ENCODE results near the gene TSPYL1. TPM values are rescaled to one million over a fixed set of nuclear protein-coding genes. Genes with fewer than 3 reads are reported as not detected.
"Not testable (repeated sequence)": the region's sequence is repeated elsewhere in the genome, so short reads cannot be mapped to it uniquely, and the experiment has no call there.

Gene TSPYL1
- 61.4 and 81.3 TPM in 2 replicates for total RNA-seq (2014; rRNA removed; shearing (Covaris generic); ENCODE audit: low replicate concordance)

DNA sequence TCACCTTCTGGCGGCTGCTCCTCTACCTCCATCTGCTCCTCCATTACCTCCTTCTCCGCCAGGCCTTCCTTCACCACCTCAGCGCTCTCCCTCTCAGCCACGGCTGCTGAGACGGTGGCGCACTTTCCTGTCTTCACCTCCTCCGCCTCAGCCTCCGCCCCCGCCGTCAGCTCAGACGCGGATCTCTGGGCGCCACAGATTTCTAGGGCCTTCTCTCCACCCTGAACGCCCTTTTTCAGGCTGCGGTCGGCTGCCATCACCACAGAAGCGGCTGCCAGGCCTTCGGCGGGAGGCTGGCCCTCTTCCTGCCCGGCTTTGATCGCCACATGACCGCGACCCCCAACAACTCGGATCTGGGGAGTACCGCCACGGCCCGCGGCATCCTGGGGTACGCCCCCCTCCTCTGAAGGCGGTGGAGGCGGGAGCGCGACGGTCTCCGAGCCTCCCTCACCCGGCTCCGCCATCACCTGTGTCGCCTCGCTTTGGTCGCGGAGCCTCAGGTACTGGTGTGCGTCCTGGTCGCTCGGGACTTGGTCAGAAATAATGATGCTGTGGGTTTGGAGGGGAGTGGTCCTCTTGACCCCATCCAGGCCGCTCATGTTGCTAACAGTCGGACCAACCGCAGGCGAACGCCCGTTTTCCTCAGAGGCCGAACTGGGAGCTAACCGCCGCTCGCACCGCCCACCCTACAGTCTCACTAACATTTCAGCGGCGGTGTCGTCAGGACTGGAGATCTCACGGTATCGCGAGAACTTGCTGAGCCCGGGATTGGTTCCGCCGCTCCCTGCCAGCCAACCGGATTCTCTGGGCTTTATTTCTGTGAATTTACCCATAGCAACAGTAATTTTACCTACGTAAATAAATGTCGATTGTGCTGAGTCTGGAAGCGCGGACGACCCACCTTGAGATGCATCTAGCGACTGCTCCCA is at the start of gene TSPYL1:
Gene TSPYL1 (minus strand): TSS at position 699 of the 929 bp plus-strand sequence. CDS start 100 bp downstream, at position 599.
- peaks cover 29% of the 10 kb centered on the region for H3K36me3 ChIP-seq
- DNase-seq, result peak; percentile 94
- no peaks in the 10 kb centered on the region for H3K9me3 ChIP-seq
- no peaks in the 10 kb centered on the region for H3K27me3 ChIP-seq
- H3K4me3 ChIP-seq, result peak within 1 kb of the TSS; percentile 91

DNA sequence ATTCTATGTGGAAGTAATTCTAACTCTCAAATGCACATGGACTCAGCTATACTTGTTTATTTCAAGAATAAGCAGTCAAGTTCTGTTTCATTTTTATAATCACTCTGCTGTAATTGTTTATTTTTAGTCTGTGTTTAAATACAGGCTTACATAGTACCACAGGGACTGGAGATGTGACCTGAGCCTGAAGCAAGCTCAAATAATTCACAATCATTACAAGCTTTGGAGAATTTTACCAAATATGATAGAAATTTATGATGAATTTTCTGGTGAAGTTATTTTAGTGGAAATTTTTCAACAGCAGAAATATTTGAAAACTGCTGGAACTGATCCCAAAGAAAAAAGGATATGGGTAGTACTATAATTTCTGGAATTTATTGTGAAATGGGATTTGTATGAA is 49.4 kb upstream of the TSPYL1 start:
- DNase-seq, result no peak

DNA sequence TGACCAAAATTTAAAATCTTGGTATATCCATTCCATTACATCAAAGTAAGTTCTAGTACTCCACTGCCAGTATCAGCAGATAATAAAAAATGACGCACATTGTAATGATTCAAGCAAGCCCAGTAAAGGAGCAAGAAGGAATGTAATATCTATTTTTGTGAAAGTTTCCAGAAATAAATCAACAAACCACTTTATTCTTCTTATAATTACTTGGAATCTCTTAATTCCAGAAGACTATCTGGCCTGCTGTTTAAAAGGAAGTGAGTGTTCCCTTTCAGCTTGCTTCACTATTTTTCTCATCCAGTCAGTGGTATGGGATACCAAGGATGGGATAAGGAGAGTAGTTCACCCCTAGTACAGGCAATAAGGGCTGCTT is 48.8 kb upstream of the TSPYL1 start:
- Histone ChIP-seq H3K36me3 (no peaks in the 10 kb centered on the region), H3K4me3 (no peak overlapping the region), H3K27me3 (no peaks in the 10 kb centered on the region), H3K9me3 (no peaks in the 10 kb centered on the region)
- no peak for DNase-seq

More for the DNA sequence above, 49.4 kb upstream of the TSPYL1 start:
- H3K27me3 ChIP-seq, result no peaks in the 10 kb centered on the region
- no peak overlapping the region for H3K4me3 ChIP-seq
- H3K9me3 ChIP-seq, result no peaks in the 10 kb centered on the region; the same call in 1 of the 2 replicates
- no peaks in the 10 kb centered on the region for H3K36me3 ChIP-seq

DNA sequence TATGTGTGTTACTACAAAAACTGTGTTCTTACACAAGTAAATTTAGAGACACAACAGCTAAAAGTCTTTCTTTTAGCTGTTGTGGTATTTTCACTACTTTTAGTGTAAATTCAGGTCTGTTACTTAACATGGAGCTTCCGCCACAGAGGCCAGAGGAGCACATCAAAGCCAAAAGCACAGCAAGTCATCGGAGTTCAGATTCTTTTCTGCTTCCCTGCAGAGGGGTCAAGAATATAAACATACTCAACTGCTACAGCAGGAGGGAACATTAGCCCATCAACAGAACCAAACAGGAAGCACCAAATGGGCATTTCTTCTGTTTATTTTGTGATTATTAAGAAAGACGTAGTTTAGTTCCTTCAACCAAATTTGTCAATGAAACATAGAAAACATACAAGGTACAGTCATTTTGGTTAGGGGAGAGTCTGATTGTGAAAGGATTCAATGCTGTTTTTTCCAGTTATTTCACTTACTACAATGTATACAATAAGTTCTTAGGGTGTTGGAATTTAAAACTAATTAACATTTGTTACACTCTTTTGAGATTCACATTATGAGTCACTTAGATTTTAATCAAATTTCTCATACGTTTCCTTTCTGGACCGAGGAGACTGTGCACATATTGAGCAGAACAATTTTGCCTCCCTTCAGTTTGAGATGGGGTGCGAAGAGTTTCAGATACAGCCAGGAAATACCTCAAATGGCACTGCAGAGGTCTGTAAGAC is 48.2 kb upstream of the TSPYL1 start:
- Histone ChIP-seq H3K4me3 (no peak overlapping the region), H3K36me3 (no peaks in the 10 kb centered on the region), H3K9me3 (no peaks in the 10 kb centered on the region), H3K27me3 (no peaks in the 10 kb centered on the region)
- DNase-seq, result no peak

DNA sequence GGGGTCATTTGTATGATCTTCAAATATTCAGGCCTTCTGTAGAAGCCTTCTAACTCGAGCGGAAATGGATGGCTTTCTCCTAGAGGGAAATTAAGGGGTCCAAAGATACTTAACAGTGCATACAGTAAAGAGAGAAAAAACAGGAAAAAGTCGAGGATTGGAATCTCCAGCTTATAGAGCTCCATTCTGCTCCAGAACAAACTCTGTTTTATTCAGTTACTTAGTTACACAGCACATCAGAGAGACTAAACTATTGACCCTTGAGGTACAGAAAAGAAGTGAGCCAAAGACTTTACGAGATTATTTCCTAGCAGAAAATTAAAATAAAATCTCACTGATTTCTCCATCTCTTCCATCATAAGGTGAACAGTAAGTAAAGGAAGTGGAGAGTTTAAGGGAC is 47.3 kb upstream of the TSPYL1 start:
- Histone ChIP-seq H3K36me3 (no peaks in the 10 kb centered on the region), H3K9me3 (no peaks in the 10 kb centered on the region), H3K27me3 (no peaks in the 10 kb centered on the region), H3K4me3 (no peak overlapping the region)
- DNase-seq, result no peak

DNA sequence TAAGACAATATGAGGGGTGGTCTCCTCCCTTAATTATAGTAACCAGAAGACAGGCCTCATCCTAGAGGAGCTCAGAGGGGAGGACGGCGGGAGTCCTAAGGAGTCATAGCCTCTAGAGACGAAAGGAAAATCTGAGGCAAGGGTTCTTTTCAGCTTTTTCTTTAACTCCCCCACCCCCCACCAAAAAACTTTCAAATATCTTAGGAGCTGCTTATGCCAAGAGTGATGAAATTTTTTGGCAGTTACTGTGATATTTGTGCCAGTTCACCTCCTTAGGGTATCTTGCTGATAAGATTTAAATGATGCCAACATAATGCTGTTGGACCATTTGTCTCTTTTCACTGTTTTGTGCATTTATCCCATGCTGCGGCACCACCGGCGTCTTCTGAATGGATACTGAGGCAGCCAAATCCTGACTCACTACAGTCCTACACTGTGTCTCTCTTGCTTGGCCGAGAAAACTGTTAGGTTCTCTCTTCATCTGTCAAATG is 46.5 kb upstream of the TSPYL1 start:
- H3K27me3 ChIP-seq, result no peaks in the 10 kb centered on the region

DNA sequence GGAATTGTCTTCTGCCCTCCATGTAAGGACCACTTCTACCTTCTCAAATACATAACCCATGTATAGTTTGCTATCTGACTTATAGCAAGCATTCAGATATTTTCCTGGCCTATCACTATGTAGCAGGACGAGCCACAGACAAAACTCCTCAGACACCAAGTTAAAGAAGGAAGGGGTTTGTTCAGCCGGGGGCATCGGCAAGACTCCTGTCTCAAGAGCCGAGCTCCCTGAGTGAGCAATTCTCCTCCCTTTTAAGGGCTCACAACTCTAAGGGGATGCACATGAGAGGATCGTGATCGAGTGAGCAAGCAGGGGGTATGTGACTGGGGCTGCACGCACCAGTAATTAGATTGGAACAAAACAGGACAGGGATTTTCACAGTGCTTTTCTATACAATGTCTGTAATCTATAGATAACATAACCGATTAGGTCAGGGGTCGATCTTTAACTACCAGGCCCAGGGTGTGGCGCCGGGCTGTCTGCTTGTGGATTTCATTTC is 46.0 kb upstream of the TSPYL1 start:
- not testable (repeated sequence) for H3K27me3 ChIP-seq, H3K4me3 ChIP-seq, H3K9me3 ChIP-seq, H3K36me3 ChIP-seq, DNase-seq

More for the DNA sequence above, 46.5 kb upstream of the TSPYL1 start:
- Histone ChIP-seq H3K36me3 (no peaks in the 10 kb centered on the region), H3K9me3 (no peaks in the 10 kb centered on the region), H3K4me3 (no peak overlapping the region)
- DNase-seq, result no peak

DNA sequence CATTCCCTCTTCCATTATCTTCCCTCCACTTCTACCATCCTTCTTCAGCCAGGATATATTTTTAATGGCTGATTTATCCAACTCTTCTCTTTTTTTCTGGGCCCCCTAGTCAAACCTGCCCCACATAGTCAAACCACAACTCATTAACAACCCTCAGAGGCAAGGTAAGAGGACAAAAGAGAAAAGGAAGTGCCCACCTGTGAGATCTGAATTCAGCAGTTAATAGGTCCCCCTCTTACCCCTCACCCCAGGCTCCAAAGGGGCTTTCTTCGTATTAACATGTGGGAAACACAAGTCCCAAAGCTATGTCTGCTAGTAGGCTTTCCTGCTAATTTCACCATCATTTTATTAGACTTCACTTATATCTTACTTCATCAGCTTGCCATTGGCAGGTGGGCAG is 44.1 kb upstream of the TSPYL1 start:
- no peak overlapping the region for H3K4me3 ChIP-seq
- H3K36me3 ChIP-seq, result no peaks in the 10 kb centered on the region
- no peaks in the 10 kb centered on the region for H3K27me3 ChIP-seq
- DNase-seq, result no peak
- no peaks in the 10 kb centered on the region for H3K9me3 ChIP-seq

DNA sequence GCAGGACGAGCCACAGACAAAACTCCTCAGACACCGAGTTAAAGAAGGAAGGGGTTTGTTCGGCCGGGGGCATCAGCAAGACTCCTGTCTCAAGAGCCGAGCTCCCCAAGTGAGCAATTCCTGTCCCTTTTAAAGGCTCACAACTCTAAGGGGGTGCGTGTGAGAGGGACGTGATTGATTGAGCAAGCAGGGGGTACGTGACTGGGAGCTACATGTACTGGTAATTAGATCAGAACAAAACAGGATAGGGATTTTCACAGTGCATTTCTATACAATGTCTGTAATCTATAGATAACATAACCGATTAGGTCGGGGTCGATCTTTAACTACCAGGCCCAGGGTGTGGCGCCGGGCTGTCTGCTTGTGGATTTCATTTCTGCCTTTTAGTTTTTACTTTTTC is 42.2 kb upstream of the TSPYL1 start:
- not testable (repeated sequence) for DNase-seq, H3K36me3 ChIP-seq, H3K27me3 ChIP-seq

DNA sequence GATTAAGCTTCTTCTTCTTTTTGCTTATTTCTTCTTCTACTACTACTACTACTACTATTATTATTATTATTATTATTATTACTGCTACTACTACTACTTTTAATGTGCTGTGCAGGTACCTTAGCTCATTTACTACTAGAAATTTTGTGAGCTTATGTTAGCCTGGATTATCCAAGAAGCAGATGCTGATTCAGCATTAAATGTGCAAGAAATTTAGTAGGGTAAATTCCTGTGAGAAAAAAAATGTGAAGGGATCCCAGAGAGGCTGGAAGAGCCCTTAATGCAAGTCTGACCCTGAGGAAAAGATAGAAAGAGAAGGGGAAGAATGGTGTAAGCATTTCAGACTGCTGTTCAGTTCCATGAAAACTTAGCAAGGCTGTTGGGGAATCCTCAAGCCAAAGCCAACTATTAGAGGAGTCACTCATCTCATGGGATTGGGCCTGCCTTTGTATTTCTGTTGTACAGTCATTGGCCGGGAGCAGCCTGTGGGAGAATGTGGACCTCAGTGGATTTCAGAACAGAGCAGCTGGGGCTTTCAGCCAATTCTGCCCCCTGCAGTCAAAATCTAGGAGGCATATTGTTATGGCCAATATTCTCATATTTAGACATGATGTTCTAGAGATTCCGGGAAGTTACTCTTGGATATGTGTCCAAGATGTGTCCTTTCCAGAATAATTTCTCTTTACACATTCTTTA is 37.2 kb upstream of the TSPYL1 start:
- no peak overlapping the region for H3K4me3 ChIP-seq
- H3K9me3 ChIP-seq, result no peaks in the 10 kb centered on the region
- no peaks in the 10 kb centered on the region for H3K36me3 ChIP-seq
- no peaks in the 10 kb centered on the region for H3K27me3 ChIP-seq
- DNase-seq, result no peak

More for the DNA sequence above, 42.2 kb upstream of the TSPYL1 start:
- H3K4me3 ChIP-seq, H3K9me3 ChIP-seq: not testable (repeated sequence)

DNA sequence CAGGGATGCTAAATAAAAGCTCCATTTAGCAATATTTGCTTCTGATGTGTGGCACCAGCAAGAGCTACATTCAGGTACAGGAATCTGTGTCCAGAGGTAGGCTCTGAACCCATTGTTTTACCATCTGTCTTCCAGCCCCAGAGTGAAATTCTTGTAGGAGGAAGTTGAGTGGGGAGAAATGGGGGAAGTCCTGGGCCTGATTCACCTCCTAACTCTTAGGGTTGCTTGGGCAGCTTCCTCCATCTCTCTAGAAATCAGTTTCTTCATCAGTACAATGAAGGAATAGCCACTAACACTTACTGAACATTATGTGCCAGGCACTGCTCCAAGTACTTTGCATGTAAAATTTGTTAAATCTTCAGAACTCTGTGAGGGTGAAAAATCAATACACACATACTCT is 35.1 kb upstream of the TSPYL1 start:
- H3K4me3 ChIP-seq, result no peak overlapping the region
- no peaks in the 10 kb centered on the region for H3K9me3 ChIP-seq
- no peaks in the 10 kb centered on the region for H3K27me3 ChIP-seq
- DNase-seq, result no peak
- no peaks in the 10 kb centered on the region for H3K36me3 ChIP-seq

DNA sequence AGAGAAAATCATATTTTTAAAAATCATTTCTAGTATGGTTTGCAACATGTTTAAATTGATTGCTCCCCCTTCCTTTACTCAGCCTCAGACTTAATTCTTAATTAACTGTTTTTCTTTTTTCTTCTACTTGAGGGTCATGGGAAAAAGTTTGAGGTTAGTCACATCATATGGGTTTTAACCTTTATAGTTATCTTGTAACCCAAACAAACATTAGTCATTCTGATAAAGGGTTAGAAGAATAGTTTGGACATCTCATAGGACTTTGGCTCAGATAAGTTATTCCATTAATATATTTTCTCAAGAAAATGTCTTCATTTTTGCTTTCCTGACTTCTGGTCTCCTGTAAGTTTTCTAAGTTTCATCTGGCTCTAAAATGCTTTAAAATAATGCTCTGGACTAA is 34.5 kb upstream of the TSPYL1 start:
- no peak overlapping the region for H3K4me3 ChIP-seq
- no peaks in the 10 kb centered on the region for H3K27me3 ChIP-seq
- no peaks in the 10 kb centered on the region for H3K9me3 ChIP-seq
- no peaks in the 10 kb centered on the region for H3K36me3 ChIP-seq
- no peak for DNase-seq

DNA sequence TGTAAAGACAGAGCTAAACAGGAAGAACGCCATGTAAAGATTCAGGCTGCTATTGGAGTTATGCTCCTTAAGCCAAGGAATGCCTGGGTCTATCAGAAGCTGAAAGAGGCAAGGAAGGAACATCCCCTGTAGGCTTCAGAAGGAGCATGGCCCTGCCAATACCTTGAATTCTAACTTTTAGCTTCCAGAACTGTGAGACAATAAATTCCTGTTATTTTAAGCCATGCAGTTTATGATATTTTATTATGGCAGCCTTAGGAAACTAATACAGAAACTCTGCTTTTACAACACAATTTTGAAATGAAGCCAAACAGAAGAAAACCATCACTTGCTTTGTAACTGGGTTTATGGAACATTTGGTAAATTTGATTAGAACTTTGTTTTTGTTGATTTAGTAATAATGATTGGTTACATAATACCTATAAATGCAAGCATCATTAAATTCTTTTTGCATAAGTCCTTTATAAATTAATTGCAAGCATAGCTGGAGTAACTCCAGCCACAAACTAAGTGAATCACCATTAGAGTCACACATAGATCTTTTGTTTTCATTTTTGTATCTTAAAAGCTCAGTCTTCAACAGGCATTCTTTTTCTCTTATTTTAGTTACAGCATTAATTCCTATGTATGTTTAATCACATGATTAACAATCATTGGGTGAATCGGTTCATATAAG is 33.5 kb upstream of the TSPYL1 start:
- DNase-seq, result no peak
- Histone ChIP-seq H3K36me3 (no peaks in the 10 kb centered on the region), H3K9me3 (no peaks in the 10 kb centered on the region), H3K27me3 (no peaks in the 10 kb centered on the region), H3K4me3 (no peak overlapping the region)

DNA sequence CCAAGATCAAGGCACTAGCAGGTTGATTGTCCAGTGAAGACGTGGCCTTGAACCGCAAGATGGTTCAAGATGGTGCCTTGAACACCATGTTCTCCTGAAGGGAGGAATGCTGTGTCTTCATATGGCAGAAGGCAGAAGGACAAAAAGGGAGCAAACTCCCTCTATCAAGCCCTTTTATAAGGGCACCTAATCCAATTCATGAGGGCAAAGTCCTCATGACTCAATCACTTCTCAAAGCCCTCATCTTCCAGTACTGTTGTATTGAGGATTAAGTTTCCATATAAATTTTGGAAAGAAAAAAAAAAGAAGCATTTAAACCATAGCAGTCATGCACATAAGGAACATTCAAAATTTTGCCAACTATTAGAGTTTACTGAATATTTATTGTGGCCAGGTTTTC is 29.9 kb upstream of the TSPYL1 start:
- no peaks in the 10 kb centered on the region for H3K27me3 ChIP-seq
- H3K9me3 ChIP-seq, result no peaks in the 10 kb centered on the region
- no peak for DNase-seq
- no peaks in the 10 kb centered on the region for H3K36me3 ChIP-seq
- no peak overlapping the region for H3K4me3 ChIP-seq

DNA sequence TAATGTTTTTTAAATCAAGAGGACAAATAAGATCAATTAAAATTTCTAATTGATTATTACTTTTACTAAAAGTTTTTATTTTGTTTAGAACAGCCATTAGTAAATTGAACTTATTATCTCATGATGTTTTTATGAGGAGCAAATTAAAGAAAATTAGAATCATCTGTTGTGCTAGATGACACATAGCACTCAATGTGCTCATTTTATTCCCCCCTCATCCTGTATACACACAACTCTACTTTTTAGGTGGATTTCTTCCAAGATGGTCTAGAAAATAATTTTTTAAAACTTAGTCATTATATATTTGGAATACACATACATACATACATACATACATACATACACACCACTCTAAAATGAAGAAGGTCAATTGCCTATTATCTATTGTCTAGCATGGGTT is 29.3 kb upstream of the TSPYL1 start:
- H3K9me3 ChIP-seq, result no peaks in the 10 kb centered on the region
- H3K4me3 ChIP-seq, result no peak overlapping the region
- no peak for DNase-seq
- no peaks in the 10 kb centered on the region for H3K27me3 ChIP-seq
- no peaks in the 10 kb centered on the region for H3K36me3 ChIP-seq

DNA sequence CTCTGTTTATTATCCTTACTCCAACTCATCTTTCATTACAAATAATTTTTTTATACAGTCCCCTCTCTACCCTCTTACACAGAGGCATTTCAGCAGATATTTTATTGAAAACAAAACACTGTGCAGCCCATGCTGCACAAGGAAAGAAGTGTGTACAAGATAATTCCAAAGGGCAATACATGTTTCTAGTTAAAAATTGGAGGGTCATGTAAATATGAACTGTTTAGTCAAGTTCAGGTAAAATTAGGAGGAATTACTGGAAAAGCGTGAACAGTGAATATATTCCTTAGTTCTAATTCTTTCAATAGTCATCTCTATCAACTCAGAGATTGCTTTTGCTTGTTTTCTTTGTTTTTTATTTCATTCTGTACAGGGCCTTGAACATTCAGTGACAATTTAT is 27.9 kb upstream of the TSPYL1 start:
- Histone ChIP-seq H3K27me3 (no peaks in the 10 kb centered on the region), H3K36me3 (no peaks in the 10 kb centered on the region), H3K9me3 (no peaks in the 10 kb centered on the region), H3K4me3 (no peak overlapping the region)
- DNase-seq, result no peak
